NCI-H1092 treated with DMSO at 0.1 percent for 48 hours (cell line): ENCODE results near the gene TNNT1.

Experiments
- DNase-seq: peaks from one replicate; lab custom pipeline; 2025; lab: John Stamatoyannopoulos, UW

Gene TNNT1

DNA sequence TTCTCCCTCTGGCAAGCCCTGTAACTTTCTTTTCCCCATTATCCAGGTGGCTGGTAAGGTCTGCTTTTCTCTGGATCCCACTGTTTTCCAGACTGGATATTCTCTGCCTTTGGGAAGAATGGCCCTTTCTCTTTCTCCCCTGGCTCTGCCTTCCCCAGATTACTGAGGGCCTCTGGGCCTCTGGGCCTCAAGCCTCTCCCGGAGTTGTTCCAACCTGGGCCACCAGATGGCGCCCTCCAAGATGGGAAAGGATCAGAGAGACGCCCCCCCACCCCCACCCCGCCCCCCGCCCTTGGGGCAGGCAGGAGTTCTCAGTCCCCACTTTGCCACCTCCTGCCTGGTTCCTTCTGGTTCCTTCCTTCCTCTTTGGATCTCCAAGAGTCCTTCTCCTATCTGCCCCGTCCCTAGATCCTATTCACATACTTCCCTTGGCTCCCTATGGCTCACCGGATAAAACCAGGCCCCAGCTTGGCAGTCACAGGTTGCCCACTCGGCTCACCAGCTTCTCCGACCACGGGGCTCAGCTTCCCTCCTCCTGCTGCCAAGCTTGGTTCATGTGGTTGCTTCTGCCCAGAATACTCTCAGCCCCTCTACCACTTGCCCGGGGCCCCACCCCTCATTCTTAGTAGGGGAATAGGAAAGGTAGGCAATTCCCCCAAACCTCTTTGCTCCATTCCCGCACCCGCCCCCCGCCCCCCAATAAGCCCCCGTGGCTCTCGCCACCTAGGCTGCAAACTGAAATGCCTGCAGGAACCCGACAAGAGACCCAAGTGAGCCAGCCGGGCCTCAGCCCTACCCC is 60.3 kb downstream of the TNNT1 start:
- DNase-seq: no peak

DNA sequence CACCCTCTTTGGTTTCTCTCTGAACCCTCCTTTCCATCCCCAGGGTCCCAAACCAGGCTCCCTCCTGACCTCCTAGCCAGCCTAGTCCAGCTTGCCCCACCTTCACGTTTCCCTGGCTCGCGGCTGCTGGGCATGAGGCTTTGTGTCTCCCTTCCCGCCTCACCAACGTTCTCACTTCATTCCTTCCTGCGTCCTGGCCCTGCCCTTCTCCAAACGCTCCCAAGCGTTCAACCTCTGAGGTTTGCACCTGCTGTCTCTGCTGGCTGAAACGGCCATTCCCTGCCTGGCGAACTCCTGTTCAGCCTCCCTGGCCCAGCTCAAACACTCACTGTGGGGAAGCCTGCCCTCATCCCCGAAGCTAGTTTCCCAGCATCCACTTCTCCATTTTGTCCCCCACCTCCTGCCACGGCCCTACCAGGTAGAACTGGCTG is 61.0 kb downstream of the TNNT1 start:
- no peak for DNase-seq

DNA sequence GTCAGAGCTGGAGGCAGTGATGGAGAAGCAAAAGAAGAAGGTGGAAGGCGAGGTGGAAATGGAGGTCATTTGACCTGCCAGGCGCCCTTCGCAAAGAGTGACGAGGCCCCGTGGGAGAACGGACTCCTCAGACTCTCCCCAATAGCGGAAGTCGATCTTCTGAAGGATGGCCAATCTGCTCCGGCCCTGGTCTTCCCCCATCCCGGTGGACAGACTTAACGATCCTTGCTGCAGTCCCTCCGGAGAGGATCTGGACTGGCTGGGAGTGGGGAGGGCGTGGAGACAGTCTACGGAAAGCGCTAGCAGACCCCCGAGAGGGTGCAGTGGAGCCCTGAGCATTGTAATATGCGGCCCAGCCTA is 61.5 kb downstream of the TNNT1 start:
- DNase-seq: no peak

DNA sequence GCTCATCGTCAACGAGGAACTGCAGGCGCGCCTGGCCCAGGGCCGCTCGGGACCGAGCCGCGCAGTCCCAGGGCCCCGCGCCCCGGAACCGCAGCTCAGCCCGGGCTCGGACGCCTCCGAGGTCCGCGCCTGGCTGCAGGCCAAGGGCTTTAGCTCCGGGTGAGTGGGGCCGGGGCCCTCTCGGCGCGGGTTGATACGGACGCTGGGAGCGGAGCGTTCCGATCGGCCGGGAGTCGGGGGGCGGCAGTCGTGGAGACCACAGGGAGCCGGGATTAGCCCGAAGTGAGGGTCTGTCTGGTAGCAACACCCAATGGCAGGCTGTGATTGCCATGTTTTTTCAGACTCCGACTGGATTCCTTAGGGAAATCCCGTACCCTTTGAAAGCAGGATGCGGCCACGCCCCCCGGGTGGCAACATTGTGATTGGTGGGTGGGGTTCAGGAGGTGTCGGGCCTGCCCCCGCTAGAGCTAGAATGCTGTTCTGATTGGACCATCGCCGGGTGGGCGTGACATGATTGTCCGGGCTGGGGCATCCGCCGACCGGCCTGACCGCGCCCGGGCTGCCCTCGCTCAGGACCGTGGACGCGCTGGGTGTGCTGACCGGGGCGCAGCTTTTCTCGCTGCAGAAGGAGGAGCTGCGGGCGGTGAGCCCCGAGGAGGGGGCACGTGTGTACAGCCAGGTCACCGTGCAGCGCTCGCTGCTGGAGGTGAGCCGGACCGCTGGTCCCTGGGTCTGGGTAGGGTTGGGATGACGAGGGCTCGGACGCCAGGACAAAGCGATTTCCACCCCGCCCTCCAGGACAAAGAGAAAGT is 62.1 kb downstream of the TNNT1 start:
- no peak for DNase-seq

DNA sequence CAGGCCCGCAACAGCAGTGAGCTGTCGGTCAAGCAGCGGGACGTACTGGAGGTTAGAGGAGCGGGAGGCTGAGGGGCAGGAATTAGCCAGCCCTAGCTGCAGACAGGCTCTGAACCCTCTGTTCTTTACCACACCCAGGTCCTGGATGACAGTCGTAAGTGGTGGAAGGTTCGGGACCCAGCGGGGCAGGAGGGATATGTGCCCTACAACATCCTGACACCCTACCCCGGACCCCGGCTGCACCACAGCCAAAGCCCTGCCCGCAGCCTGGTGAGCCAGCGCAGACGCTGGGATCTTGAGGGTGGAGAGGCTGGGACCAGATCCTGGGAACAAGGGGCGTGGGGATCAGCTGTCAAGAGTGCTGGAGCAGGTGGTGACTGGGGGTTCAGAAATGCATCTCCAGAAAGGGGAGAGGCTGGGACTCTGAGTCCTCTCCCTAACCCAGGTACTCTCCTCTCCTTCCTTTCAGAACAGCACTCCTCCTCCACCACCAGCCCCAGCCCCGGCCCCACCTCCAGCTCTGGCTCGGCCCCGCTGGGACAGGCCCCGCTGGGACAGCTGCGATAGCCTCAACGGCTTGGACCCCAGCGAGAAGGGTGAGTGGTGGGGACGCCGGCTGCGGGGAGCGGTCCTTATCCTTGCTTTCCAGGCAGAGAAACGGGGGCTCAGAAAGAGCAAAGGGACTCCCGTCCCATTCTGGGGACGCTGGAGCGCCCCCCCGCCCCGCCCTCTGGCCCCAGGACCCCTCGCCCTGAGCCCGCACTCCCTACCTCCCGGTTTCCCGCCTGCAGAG is 62.9 kb downstream of the TNNT1 start:
- DNase-seq: no peak

DNA sequence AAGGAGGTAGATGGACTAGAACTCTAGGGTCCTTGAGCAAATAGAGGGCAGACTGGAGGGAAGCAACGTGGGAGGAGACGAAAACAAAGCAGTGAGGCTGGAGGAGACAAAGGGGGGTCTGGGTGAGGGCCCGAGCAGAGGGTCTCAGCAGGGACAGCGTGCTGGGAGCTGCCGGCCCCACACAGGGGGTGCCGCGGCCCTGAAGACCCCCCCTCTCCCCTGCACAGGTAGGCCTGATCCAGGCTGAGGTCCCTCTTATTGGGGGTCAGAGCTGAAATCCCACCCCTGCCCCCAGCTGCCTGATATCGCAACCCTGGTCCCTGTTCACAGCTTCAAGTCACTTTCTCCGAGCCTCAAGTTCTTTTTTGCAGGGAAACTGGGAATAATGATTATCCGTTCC is 64.6 kb downstream of the TNNT1 start:
- no peak for DNase-seq

DNA sequence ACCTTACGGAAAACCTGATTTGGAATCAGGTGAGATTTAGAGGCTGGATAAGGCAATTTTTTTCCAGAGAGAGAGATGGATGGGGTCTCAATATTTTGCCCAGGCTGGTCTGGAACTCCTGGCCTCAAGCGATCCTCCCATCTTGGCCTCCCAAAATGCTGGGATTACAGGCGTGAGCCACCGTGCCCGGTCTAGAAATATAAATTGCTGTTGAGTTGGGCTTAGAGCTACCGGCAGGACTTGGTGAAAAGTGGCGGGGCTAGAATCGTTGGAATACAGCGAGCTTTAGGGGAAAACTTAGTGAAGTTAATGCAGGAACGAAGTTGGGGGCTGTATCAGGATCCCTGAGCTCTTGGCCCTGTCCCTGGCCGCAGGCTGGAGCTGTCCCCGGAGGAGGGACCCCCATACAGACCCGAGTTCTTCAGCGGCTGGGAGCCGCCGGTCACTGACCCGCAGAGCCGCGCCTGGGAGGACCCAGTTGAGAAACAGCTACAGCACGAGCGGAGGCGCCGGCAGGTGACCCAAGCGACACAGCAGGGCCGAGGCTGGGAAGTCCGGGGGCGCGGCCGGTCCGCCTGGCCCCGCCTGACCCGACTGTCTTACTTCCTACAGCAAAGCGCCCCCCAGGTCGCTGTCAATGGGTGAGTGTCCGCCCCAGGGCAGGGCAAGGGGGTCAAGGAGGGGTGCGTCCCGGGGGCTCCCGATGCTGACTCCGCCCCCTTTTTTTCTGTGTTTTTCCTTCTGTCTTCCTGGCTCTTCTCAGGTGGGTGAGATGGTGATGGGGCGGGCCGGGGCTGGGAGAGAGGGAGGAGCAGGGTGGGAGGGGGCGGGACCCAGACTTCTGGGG is 65.8 kb downstream of the TNNT1 start:
- DNase-seq: no peak
